Testis (tissue), 3 donors: ENCODE results near the gene PLOD1. TPM values are rescaled to one million over a fixed set of nuclear protein-coding genes. Genes with fewer than 3 reads are reported as not detected.
"Not testable (repeated sequence)": the region's sequence is repeated elsewhere in the genome, so short reads cannot be mapped to it uniquely, and the experiment has no call there.

Experiments
- DNase-seq: peaks from one replicate; pipeline ENCODE4 v3.0.0-alpha.2; 2019
- H3K27ac ChIP-seq, 2 donors: fragments of 200-600 bp; sonication (generic); one replicate each; pipeline ENCODE4 v1.5.1; 2019
- H3K27me3 ChIP-seq: fragments of 200-600 bp; sonication (generic); one replicate; pipeline ENCODE4 v1.5.1; 2019
- H3K36me3 ChIP-seq: fragments of 200-600 bp; sonication (generic); one replicate; pipeline ENCODE4 v1.5.1; 2017; ENCODE audit warnings: low read depth; ENCODE audit errors: missing control alignments
- H3K4me1 ChIP-seq: fragments of 200-600 bp; sonication (generic); one replicate; pipeline ENCODE4 v1.5.1; 2019
- H3K4me3 ChIP-seq, 2 donors: fragments of 200-600 bp; sonication (generic); one replicate each; pipeline ENCODE4 v1.5.1; 2017 to 2019
- H3K9me3 ChIP-seq: fragments of 200-600 bp; sonication (generic); one replicate; pipeline ENCODE4 v1.5.1; 2017
- POLR2A ChIP-seq: fragments of 450-650 bp; IDR thresholded peaks from one replicate; pipeline ENCODE4 v1.6.1; 2017; ENCODE audit warnings: antibody characterized with exemption, mild to moderate bottlenecking, moderate library complexity
- WGBS, 2 donors: methylation state at CpG; one replicate each; pipeline ENCODE4 v1.1.5; 2018; 5-methylcytosine and 5-hydroxymethylcytosine counted together
- intact Hi-C: fragments of 100-400 bp; cut with DNase I; formaldehyde crosslinking; loops from one replicate; pipeline ENCODE4 v1.15.1; 2023; ENCODE audit warnings: low total_unique reads
- polyA plus RNA-seq: library from polyadenylated mRNA; stranded (reverse); fragments of 350-450 nt; fragmentation: Illumina TruSeq; extraction: RNeasy Lipid Tissue Mini Kit (QIAGEN cat#74804); gene quantifications from one replicate; pipeline ENCODE4 v1.2.3, GENCODE V29; 2014; ENCODE audit warnings: low read depth, low replicate concordance; ENCODE audit not compliant: insufficient read depth
- total RNA-seq, 2 donors: library from RNA; depleted of rRNA; stranded (reverse); fragments of >200 nt; gene quantifications; one replicate each; pipeline ENCODE4 v1.2.3, GENCODE V29; 2016
- TF ChIP-seq, protein P1 (sequence below), 3 experiments: fragments of 450-650 bp in 2 of 3; fragments of 200-600 bp in 1 of 3; sonication (generic) in 1 of 3; IDR thresholded peaks; one replicate each; pipeline ENCODE4 v1.5.1; 2016 to 2019; ENCODE audit warnings: antibody characterized with exemption in 3 of 3, mild to moderate bottlenecking in 2 of 3, moderate library complexity in 1 of 3

PLOD1 gene
- total and polyA plus RNA-seq, 3 donors from 2014 or later: 33.1 to 62.0 (median 41.3) TPM

DNA sequence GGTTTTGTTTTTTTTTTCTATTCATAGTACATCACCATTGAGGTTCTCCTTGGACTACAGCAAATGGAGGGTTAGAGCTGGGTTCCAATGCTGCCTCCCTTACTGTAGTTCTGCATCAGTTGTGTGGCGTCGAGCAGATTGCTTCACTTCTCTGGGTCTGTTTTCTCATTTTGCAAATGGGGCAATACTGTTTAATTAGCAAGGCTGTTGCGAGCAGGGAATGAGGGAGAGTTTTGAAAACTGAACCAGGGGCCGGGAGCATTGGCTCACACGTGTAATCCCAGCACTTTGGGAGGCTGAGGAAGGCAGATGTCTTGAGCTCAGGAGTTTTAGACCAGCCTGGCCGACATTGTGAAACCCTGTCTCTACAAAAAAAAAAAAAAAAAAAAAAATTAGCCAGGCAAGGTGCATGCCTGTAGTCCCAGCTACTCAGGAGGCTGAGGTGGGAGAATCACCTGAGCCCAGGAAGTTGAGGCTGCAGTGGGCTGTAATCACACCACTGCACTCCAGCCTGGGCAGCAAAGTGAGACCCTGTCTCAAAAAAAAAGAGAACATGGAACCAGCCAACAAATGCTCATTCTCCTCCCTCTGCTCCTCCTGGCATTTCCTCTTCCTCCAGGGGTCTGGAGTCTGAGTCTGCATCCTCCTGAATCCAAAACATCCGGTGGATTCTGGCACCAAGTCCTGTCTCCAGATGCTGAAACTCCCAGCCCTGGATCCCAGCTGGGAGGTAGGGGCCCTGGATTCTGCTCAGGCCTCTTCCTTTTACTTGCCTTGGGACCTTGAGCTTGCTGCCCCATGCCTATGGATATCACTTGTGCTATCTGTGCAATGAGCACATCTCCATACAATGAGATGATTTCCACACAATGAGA, 3.7 kb upstream of the PLOD1 start:
- intact Hi-C loops: no loop called here
- Histone ChIP-seq H3K27me3 (no peaks in the 10 kb centered on the region), H3K4me1 (peaks cover 16% of the 10 kb centered on the region), H3K27ac (no peak overlapping the region), H3K36me3 (no peaks in the 10 kb centered on the region), H3K4me3 (no peak overlapping the region), H3K9me3 (no peaks in the 10 kb centered on the region)
- DNase-seq: no peak
- TF ChIP-seq, protein P1, sequence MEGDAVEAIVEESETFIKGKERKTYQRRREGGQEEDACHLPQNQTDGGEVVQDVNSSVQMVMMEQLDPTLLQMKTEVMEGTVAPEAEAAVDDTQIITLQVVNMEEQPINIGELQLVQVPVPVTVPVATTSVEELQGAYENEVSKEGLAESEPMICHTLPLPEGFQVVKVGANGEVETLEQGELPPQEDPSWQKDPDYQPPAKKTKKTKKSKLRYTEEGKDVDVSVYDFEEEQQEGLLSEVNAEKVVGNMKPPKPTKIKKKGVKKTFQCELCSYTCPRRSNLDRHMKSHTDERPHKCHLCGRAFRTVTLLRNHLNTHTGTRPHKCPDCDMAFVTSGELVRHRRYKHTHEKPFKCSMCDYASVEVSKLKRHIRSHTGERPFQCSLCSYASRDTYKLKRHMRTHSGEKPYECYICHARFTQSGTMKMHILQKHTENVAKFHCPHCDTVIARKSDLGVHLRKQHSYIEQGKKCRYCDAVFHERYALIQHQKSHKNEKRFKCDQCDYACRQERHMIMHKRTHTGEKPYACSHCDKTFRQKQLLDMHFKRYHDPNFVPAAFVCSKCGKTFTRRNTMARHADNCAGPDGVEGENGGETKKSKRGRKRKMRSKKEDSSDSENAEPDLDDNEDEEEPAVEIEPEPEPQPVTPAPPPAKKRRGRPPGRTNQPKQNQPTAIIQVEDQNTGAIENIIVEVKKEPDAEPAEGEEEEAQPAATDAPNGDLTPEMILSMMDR (IDR thresholded peaks at IDR 0.05): no peak
- no peak for TF ChIP-seq POLR2A
- WGBS, 2 donors: 49 to 65% methylated on average over 7 of the region's 7 CpGs

DNA sequence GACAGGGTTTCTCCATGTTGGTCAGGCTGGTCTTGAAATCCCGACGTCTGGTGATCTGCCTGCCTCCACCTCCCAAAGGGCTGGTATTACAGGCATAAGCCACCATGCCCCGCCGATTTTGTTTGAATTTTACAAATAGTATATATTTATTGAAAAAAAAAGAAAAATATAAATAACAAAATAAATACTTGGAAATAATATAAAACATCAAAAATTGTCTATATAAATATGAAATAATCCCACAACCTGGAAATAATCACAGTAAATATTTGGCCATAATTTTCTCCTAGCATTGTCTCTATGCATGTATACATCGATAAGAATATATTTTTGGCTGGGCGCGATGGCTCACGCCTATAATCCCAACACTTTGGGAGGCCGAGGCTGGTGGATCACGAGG, 2.7 kb upstream of the PLOD1 start:
- H3K9me3 ChIP-seq: no peaks in the 10 kb centered on the region
- intact Hi-C loops: no loop called here
- H3K27ac ChIP-seq: no peak overlapping the region
- H3K4me1 ChIP-seq: peaks cover 13% of the 10 kb centered on the region
- H3K36me3 ChIP-seq: no peaks in the 10 kb centered on the region
- H3K27me3 ChIP-seq: no peaks in the 10 kb centered on the region
- WGBS, 2 donors: 89 to 90% methylated on average over 10 of the region's 10 CpGs
- TF ChIP-seq POLR2A: no peak
- TF ChIP-seq, protein P1 (IDR thresholded peaks at IDR 0.05): no peak
- H3K4me3 ChIP-seq: no peak overlapping the region
- no peak for DNase-seq

DNA sequence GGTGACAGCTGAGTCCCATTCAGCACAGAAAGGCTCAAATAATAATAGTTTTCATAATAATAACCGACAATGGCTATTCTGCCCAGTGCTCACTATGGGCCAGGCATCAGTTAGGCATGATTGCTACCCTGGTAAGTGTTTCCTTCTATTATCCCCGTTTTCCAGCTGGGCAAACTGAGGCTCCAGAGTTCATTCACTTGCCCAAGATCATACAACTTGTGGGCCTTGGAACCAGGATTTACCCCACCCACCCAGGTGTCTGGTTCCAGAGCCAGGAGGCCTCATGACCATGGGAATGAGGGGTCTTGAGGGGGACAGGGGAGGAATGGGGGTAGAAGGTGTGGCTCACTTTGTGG, 518 bp downstream of the PLOD1 start:
- Histone ChIP-seq H3K4me3 (peak overlapping the region; percentile 66 to 76), H3K4me1 (peaks cover 18% of the 10 kb centered on the region)

DNA sequence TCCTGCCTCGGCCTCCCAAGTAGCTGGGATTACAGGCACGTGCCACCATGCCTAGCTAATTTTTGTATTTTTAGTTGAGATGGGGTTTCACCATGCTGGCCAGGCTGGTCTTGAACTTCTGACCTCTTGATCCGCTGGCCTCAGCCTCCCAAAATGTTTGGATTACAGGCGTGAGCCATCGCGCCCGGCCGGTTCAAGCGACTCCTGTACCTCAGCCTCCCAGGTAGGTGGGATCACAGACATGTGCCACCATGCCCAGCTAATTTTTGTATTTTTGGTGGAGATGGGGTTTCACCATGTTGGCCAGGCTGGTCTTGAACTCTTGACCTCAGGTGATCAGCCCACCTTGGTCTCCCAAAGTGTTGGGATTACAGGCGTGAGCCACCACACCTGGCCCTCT, 1.2 kb downstream of the PLOD1 start:
- DNase-seq, H3K9me3 ChIP-seq, H3K27me3 ChIP-seq, H3K27ac ChIP-seq, H3K36me3 ChIP-seq, H3K4me3 ChIP-seq, intact Hi-C loops: not testable (repeated sequence)
- 89 to 94% methylated on average over 10 of the region's 10 CpGs for WGBS, 2 donors
- peaks cover 18% of the 10 kb centered on the region for H3K4me1 ChIP-seq

More for the DNA sequence above, 518 bp downstream of the PLOD1 start:
- Histone ChIP-seq H3K27me3 (no peaks in the 10 kb centered on the region), H3K27ac (peak overlapping the region; percentile 81 to 93), H3K36me3 (no peaks in the 10 kb centered on the region), H3K9me3 (no peaks in the 10 kb centered on the region)
- TF ChIP-seq, protein P1 (IDR thresholded peaks at IDR 0.05): no peak
- TF ChIP-seq POLR2A: no peak
- intact Hi-C loops: no loop called here
- no peak for DNase-seq
- 15 to 18% methylated on average over 2 of the region's 2 CpGs for WGBS, 2 donors

DNA sequence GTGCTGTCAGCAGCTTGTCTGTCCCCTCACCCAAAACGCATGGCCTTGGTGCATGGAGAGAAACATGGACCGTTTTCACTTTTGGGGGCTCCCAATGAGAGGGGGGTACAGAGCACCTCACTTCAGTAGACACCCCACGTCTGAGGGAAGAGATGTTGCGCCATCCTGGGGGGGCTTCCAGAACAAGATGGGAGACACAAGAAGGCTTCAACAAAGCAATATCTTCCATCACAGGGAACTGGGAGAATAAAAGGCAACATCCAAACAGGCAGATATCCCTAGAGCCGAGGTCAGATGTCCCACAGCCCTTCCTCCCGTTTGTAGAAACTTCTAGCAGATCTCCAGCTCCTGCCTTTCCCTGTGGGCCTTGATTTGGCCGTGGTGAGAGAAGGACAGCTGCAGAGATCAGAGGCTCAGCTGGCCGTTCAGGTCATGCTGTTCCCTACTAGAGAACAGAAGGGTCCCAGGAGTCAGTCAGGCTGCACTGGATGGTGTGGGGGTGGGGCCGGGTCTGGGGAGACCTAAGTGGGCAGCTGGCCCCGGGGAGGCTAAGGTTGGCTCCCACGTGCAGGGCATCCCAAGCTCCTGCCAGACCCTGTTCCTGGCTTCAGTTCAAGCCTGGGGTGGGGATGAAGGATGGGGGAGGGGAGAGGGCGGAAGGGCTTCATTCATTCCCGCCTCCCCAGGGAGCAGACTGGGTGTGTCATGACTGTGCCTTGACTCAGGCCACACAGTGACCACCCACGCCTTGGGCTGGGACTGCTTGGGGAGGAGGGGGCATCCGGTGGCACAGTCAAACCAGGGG, 4.4 kb downstream of the PLOD1 start:
- Histone ChIP-seq H3K27me3 (no peaks in the 10 kb centered on the region), H3K9me3 (no peaks in the 10 kb centered on the region), H3K4me3 (no peak overlapping the region), H3K27ac (peak overlapping the region; percentile 19 to 79), H3K4me1 (peaks cover 18% of the 10 kb centered on the region), H3K36me3 (no peaks in the 10 kb centered on the region)
- TF ChIP-seq, protein P1 (IDR thresholded peaks at IDR 0.05): no peak
- TF ChIP-seq POLR2A: no peak
- WGBS, 2 donors: 46 to 50% methylated on average over 11 to 15 of the region's 15 CpGs
- peak; percentile 73 for DNase-seq
- intact Hi-C loops: no loop called here

DNA sequence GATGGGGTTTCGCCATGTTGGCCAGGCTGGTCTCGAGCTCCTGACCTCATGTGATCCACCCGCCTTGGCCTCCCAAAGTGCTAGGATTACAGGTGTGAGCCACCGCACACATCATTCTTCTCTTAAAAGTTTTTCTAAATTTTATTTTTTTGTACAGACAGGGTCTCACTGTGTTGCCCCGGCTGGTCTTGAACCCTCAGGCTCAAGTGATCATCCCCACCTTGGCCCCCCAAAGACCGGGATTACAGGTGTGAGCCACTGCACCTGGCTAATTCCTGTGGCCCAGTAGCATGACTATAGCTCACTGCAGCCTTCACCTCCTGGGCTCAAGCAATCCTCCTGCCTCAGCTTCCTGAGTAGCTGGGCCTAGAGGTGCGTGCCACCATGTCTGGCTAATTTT, 5.3 kb downstream of the PLOD1 start:
- intact Hi-C loops, H3K27me3 ChIP-seq, H3K36me3 ChIP-seq, H3K9me3 ChIP-seq, DNase-seq, H3K4me3 ChIP-seq: not testable (repeated sequence)
- Histone ChIP-seq H3K27ac (peak overlapping the region in 1 of 2 donors; percentile 28), H3K4me1 (peaks cover 18% of the 10 kb centered on the region)
- WGBS, 2 donors: 90 to 97% methylated on average over 7 of the region's 7 CpGs
